ENCODE measurements around the gene APOL4.

DNA sequence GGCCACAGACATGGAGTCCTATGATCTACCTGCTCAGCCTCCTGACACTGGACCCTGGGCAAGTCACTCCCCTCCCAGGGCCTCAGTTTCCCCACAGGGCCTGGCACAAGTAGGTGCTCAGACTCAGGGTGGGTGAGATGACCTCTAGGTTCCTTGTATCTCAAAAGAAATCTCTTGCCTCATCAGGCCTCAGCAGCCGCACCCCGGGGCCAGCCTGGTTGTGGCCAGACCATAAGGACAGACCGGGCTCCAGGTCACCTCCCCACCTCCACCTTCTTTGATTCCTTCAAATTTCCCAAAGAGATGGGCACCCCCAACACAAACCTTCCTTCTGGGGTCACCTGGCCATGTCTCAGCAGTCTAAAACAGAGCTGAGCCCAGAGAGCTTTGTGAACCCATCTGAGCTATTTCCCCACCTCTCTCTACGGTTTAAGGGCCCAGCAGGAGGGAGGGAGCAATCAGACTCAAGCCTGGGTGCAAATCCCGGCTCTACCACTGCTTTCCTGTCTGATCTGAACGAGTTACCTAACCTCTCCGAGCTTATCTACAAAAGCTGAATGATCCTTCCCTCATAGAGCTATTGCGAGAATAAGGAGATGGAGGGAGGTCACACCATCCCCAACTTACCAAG lies 2.5 kb upstream of the APOL4 start:
- TF ChIP-seq, protein P1, sequence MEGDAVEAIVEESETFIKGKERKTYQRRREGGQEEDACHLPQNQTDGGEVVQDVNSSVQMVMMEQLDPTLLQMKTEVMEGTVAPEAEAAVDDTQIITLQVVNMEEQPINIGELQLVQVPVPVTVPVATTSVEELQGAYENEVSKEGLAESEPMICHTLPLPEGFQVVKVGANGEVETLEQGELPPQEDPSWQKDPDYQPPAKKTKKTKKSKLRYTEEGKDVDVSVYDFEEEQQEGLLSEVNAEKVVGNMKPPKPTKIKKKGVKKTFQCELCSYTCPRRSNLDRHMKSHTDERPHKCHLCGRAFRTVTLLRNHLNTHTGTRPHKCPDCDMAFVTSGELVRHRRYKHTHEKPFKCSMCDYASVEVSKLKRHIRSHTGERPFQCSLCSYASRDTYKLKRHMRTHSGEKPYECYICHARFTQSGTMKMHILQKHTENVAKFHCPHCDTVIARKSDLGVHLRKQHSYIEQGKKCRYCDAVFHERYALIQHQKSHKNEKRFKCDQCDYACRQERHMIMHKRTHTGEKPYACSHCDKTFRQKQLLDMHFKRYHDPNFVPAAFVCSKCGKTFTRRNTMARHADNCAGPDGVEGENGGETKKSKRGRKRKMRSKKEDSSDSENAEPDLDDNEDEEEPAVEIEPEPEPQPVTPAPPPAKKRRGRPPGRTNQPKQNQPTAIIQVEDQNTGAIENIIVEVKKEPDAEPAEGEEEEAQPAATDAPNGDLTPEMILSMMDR (IDR thresholded peaks at IDR 0.05) = no peak
- no peak for TF ChIP-seq POLR2A (IDR thresholded peaks at IDR 0.05)
- TF ChIP-seq EP300 (IDR thresholded peaks at IDR 0.05) = no peak
